HepG2 (cell line): ENCODE data around the gene EIF5B.

Experiments used
- HCFC1 ChIP-seq: fragments of 150-350 bp; IDR thresholded peaks from 2 replicates; pipeline ENCODE4 v1.6.1; 2014; ENCODE audit warnings: low read depth, low read length
- KAT2B ChIP-seq: fragments of 150-350 bp; IDR thresholded peaks from 2 replicates; pipeline ENCODE4 v1.6.1; 2014; ENCODE audit warnings: low read depth, low read length, borderline replicate concordance
- MXI1 ChIP-seq: IDR thresholded peaks from 3 replicates; pipeline ENCODE4 v1.6.1; 2012; ENCODE audit warnings: low read depth, low read length, inconsistent platforms, borderline replicate concordance
- MYNN ChIP-seq: sonication (generic); formaldehyde crosslinking; IDR thresholded peaks from 2 replicates; pipeline ENCODE4 v1.4.0; 2020; ENCODE audit warnings: mild to moderate bottlenecking, low read depth, missing genetic modification reagents
- POLR2A ChIP-seq, 2 experiments: IDR thresholded peaks; 2 replicates each; pipeline ENCODE4 v1.6.1; 2011; ENCODE audit warnings: low read depth in 2 of 2, low read length in 2 of 2, mild to moderate bottlenecking in 1 of 2, moderate library complexity in 1 of 2; ENCODE audit not compliant: insufficient read depth in 1 of 2
- SKIL ChIP-seq: sonication (generic); formaldehyde crosslinking; IDR thresholded peaks from 2 replicates; pipeline ENCODE4 v1.8.0; 2022; ENCODE audit warnings: missing genetic modification reagents, mild to moderate bottlenecking, moderate library complexity, borderline replicate concordance
- SMARCC2 ChIP-seq: fragments of 450-650 bp; IDR thresholded peaks from 2 replicates; pipeline ENCODE4 v1.6.1; 2017; ENCODE audit warnings: antibody characterized with exemption, mild to moderate bottlenecking
- TP53 ChIP-seq: sonication (generic); formaldehyde crosslinking; conservative IDR thresholded peaks from 2 replicates; pipeline ENCODE4 v1.4.0; 2020; ENCODE audit warnings: missing genetic modification reagents
- ZFP36 ChIP-seq: fragments of 150-350 bp; IDR thresholded peaks from 2 replicates; pipeline ENCODE4 v1.6.1; 2018; ENCODE audit warnings: borderline replicate concordance, low read length, low read depth; ENCODE audit not compliant: partially characterized antibody
- ZFP36L1 ChIP-seq: sonication (generic); formaldehyde crosslinking; IDR thresholded peaks from 2 replicates; pipeline ENCODE4 v1.8.0; 2022; ENCODE audit warnings: mild to moderate bottlenecking, missing genetic modification reagents, moderate library complexity

GRCh38 chr2:99297994-99298393 is 39.2 kb upstream of the EIF5B start:
- TF ChIP-seq SKIL (CRISPR knock-in tag) (no peak), HCFC1 (no peak), ZFP36L1 (CRISPR knock-in tag) (no peak), SMARCC2 (no peak), ZFP36 (no peak), TP53 (no peak), KAT2B (no peak), MYNN (no peak), MXI1 (no peak), POLR2A (IDR thresholded peaks at IDR 0.05; ENCODE audit: insufficient read depth in 1 of 2, low read depth in 2 of 2, low read length in 2 of 2) (no peak)
